Neuronal stem cell (in vitro differentiated cells): ENCODE data around the gene RASIP1.

ENCODE experiments used
- DNase-seq: peaks from one replicate; pipeline ENCODE4 v3.0.0-alpha.2; 2013; ENCODE audit warnings: low spot score
- H2AFZ ChIP-seq: one replicate; pipeline ENCODE4 v1.6.1; 2013; ENCODE audit warnings: mild to moderate bottlenecking, low read length, inconsistent platforms
- H2AK5ac ChIP-seq: 2 replicates; pipeline ENCODE4 v1.6.1; 2013; ENCODE audit warnings: low read depth, mild to moderate bottlenecking, inconsistent platforms, low read length, moderate library complexity, mixed read lengths
- H2BK120ac ChIP-seq: 2 replicates; pipeline ENCODE4 v1.6.1; 2013; ENCODE audit warnings: low read depth, mild to moderate bottlenecking, inconsistent platforms, low read length, moderate library complexity, mixed read lengths
- H2BK12ac ChIP-seq: one replicate; pipeline ENCODE4 v1.6.1; 2013; ENCODE audit warnings: low read length, inconsistent platforms
- H2BK15ac ChIP-seq: 2 replicates; pipeline ENCODE4 v1.6.1; 2013; ENCODE audit warnings: mild to moderate bottlenecking, low read length, inconsistent platforms, mixed read lengths
- H2BK5ac ChIP-seq: one replicate; pipeline ENCODE4 v1.6.1; 2013; ENCODE audit warnings: inconsistent platforms, mild to moderate bottlenecking, low read length, moderate library complexity
- H3K14ac ChIP-seq: one replicate; pipeline ENCODE4 v1.6.1; 2013; ENCODE audit warnings: low read length, inconsistent platforms
- H3K18ac ChIP-seq: 2 replicates; pipeline ENCODE4 v1.6.1; 2013; ENCODE audit warnings: low read length, inconsistent platforms
- H3K23ac ChIP-seq: 2 replicates; pipeline ENCODE4 v1.6.1; 2013; ENCODE audit warnings: low read depth, mild to moderate bottlenecking, mixed read lengths, low read length, inconsistent platforms; ENCODE audit not compliant: poor library complexity
- H3K27ac ChIP-seq: replicated peaks from 3 replicates; pipeline ENCODE4 v1.5.1; 2013; ENCODE audit warnings: low read length, inconsistent platforms
- H3K27me3 ChIP-seq, 3 experiments: 2 replicates each; pipeline ENCODE4 v1.6.1; 2013; ENCODE audit warnings: low read length in 3 of 3, mild to moderate bottlenecking in 2 of 3, inconsistent platforms in 1 of 3, low read depth in 1 of 3, mixed read lengths in 1 of 3, moderate library complexity in 1 of 3; ENCODE audit not compliant: control insufficient read depth in 3 of 3, insufficient read depth in 3 of 3
- H3K36me3 ChIP-seq, 2 donors: replicated peaks in 1 of 2; 2 replicates each; pipeline ENCODE4 v1.6.1; 2013; ENCODE audit warnings: low read length in 2 of 2; ENCODE audit not compliant: control insufficient read depth in 2 of 2, insufficient read depth in 2 of 2
- H3K4ac ChIP-seq: 2 replicates; pipeline ENCODE4 v1.6.1; 2013; ENCODE audit warnings: inconsistent platforms, mild to moderate bottlenecking, low read length, moderate library complexity
- H3K4me1 ChIP-seq, 2 donors: 1 replicate in 1 of 2; 2 replicates in 1 of 2; pipeline ENCODE4 v1.6.1; 2013; ENCODE audit warnings: low read length in 2 of 2, low read depth in 1 of 2; ENCODE audit not compliant: control insufficient read depth in 2 of 2, insufficient read depth in 1 of 2
- H3K4me2 ChIP-seq: one replicate; pipeline ENCODE4 v1.6.1; 2013; ENCODE audit warnings: mild to moderate bottlenecking, low read length, inconsistent platforms; ENCODE audit not compliant: insufficient read depth, poor library complexity, severe bottlenecking
- H3K4me3 ChIP-seq, 2 donors: 2 replicates each; pipeline ENCODE4 v1.5.1; 2013; ENCODE audit warnings: low read length in 2 of 2, mild to moderate bottlenecking in 2 of 2, inconsistent platforms in 1 of 2, moderate library complexity in 1 of 2
- H3K79me1 ChIP-seq: one replicate; pipeline ENCODE4 v1.6.1; 2013; ENCODE audit warnings: low read depth, mild to moderate bottlenecking, inconsistent platforms, low read length, moderate library complexity
- H3K9ac ChIP-seq: one replicate; pipeline ENCODE4 v1.6.1; 2013; ENCODE audit warnings: mild to moderate bottlenecking, low read depth, low read length, inconsistent platforms; ENCODE audit not compliant: poor library complexity
- H3K9me3 ChIP-seq, 2 donors: replicated peaks in 1 of 2; 2 replicates each; pipeline versions ENCODE3 to v1.6.1; 2013; ENCODE audit warnings: low read length in 2 of 2, mild to moderate bottlenecking in 2 of 2, inconsistent platforms in 1 of 2, low read depth in 1 of 2, mixed read lengths in 1 of 2, moderate library complexity in 1 of 2; ENCODE audit not compliant: control insufficient read depth in 2 of 2, insufficient read depth in 1 of 2
- H4K8ac ChIP-seq: one replicate; pipeline ENCODE4 v1.6.1; 2013; ENCODE audit warnings: low read depth, mild to moderate bottlenecking, inconsistent platforms, low read length, moderate library complexity
- H4K91ac ChIP-seq: one replicate; pipeline ENCODE4 v1.6.1; 2013; ENCODE audit warnings: low read length, low read depth, mild to moderate bottlenecking, inconsistent platforms; ENCODE audit not compliant: poor library complexity
- WGBS, 2 donors: extraction: QIAGEN DNeasy Blood & Tissue Kit; methylation state at CpG; one replicate each; pipeline ENCODE4 v1.1.7; 2013; ENCODE audit warnings: missing lambda C conversion rate in 2 of 2, mixed read lengths in 1 of 2; ENCODE audit not compliant: insufficient read length in 2 of 2, insufficient replicate concordance in 1 of 2; ENCODE audit errors: extremely low coverage in 2 of 2; 5-methylcytosine and 5-hydroxymethylcytosine counted together

The RASIP1 gene

GRCh38 chr19:48780631-48781391 is 40.4 kb upstream of the RASIP1 start:
- H3K14ac ChIP-seq: no peak overlapping the region
- no peak overlapping the region for H2AK5ac ChIP-seq
- no peak overlapping the region for H3K9ac ChIP-seq
- H2BK5ac ChIP-seq: no peak overlapping the region
- H3K23ac ChIP-seq: no peak overlapping the region
- H3K4me1 ChIP-seq: peaks cover 0 to 2% of the 10 kb centered on the region in 2 donors
- no peaks in the 10 kb centered on the region for H3K36me3 ChIP-seq
- H3K4ac ChIP-seq: no peak overlapping the region
- H3K9me3 ChIP-seq: no peaks in the 10 kb centered on the region
- H2BK15ac ChIP-seq: no peak overlapping the region
- no peak overlapping the region for H2BK120ac ChIP-seq
- no peak overlapping the region for H3K4me2 ChIP-seq
- no peak overlapping the region for H3K18ac ChIP-seq
- no CpG with 5 or more reads among the region's 14 CpGs for WGBS, 2 donors
- H4K91ac ChIP-seq: no peak overlapping the region
- no peak overlapping the region for H3K4me3 ChIP-seq
- peak overlapping the region; percentile 81 for H2AFZ ChIP-seq
- H3K27ac ChIP-seq: no peak overlapping the region
- no peak overlapping the region for H4K8ac ChIP-seq
- H2BK12ac ChIP-seq: no peak overlapping the region
- peaks cover 0 to 3% (median 0%) of the 10 kb centered on the region in 3 experiments for H3K27me3 ChIP-seq
- no peak for DNase-seq
- H3K79me1 ChIP-seq: no peaks in the 10 kb centered on the region

GRCh38 chr19:48779636-48780035 is 39.2 kb upstream of the RASIP1 start:
- no peak overlapping the region for H4K8ac ChIP-seq
- no peak overlapping the region for H3K9ac ChIP-seq
- H2BK15ac ChIP-seq: no peak overlapping the region
- peaks cover 0 to 3% (median 0%) of the 10 kb centered on the region in 3 experiments for H3K27me3 ChIP-seq
- no peak overlapping the region for H3K4me2 ChIP-seq
- no peaks in the 10 kb centered on the region for H3K36me3 ChIP-seq
- no peak for DNase-seq
- no peak overlapping the region for H3K4ac ChIP-seq
- H3K27ac ChIP-seq: no peak overlapping the region
- H2BK5ac ChIP-seq: no peak overlapping the region
- no peak overlapping the region for H4K91ac ChIP-seq
- no peak overlapping the region for H3K18ac ChIP-seq
- H2AK5ac ChIP-seq: no peak overlapping the region
- H2BK12ac ChIP-seq: no peak overlapping the region
- WGBS, 2 donors: no CpG with 5 or more reads among the region's 1 CpG
- H3K4me3 ChIP-seq: no peak overlapping the region
- no peak overlapping the region for H3K23ac ChIP-seq
- H3K79me1 ChIP-seq: no peaks in the 10 kb centered on the region
- H2AFZ ChIP-seq: no peak overlapping the region
- H3K14ac ChIP-seq: no peak overlapping the region
- no peak overlapping the region for H2BK120ac ChIP-seq
- H3K9me3 ChIP-seq: no peaks in the 10 kb centered on the region
- H3K4me1 ChIP-seq: peaks cover 0 to 2% of the 10 kb centered on the region in 2 donors

- H2BK120ac ChIP-seq: no peak overlapping the region
- no peaks in the 10 kb centered on the region for H3K79me1 ChIP-seq
- H2BK15ac ChIP-seq: no peak overlapping the region
- no peak overlapping the region for H3K4me3 ChIP-seq
- no peak overlapping the region for H3K4me2 ChIP-seq
- no CpG with 5 or more reads among the region's 12 CpGs for WGBS, 2 donors
- DNase-seq: no peak
- H2AFZ ChIP-seq: no peak overlapping the region
- H3K27me3 ChIP-seq: peaks cover 0 to 3% (median 0%) of the 10 kb centered on the region in 3 experiments
- no peaks in the 10 kb centered on the region for H3K9me3 ChIP-seq
- H3K27ac ChIP-seq: no peak overlapping the region
- H3K9ac ChIP-seq: no peak overlapping the region
- H4K91ac ChIP-seq: no peak overlapping the region
- no peak overlapping the region for H2BK5ac ChIP-seq
- no peaks in the 10 kb centered on the region for H3K36me3 ChIP-seq
- no peak overlapping the region for H2AK5ac ChIP-seq
- peaks cover 0 to 2% of the 10 kb centered on the region in 2 donors for H3K4me1 ChIP-seq
- H2BK12ac ChIP-seq: no peak overlapping the region
- no peak overlapping the region for H3K23ac ChIP-seq
- H3K14ac ChIP-seq: no peak overlapping the region
- no peak overlapping the region for H3K4ac ChIP-seq
- H4K8ac ChIP-seq: no peak overlapping the region
- no peak overlapping the region for H3K18ac ChIP-seq
Observed at GRCh38 chr19:48777720-48778119, 37.3 kb upstream of the RASIP1 start.

GRCh38 chr19:48777139-48777538 is 36.7 kb upstream of the RASIP1 start:
- H2BK15ac ChIP-seq: no peak overlapping the region
- H3K4me3 ChIP-seq: no peak overlapping the region
- no peak overlapping the region for H3K14ac ChIP-seq
- no peak overlapping the region for H3K23ac ChIP-seq
- H3K4me2 ChIP-seq: no peak overlapping the region
- H3K4me1 ChIP-seq: peaks cover 0 to 2% of the 10 kb centered on the region in 2 donors
- no peak overlapping the region for H4K8ac ChIP-seq
- WGBS, 2 donors: no CpG with 5 or more reads among the region's 5 CpGs
- no peak overlapping the region for H2AK5ac ChIP-seq
- no peak for DNase-seq
- no peak overlapping the region for H4K91ac ChIP-seq
- no peaks in the 10 kb centered on the region for H3K9me3 ChIP-seq
- H3K27ac ChIP-seq: no peak overlapping the region
- no peak overlapping the region for H2AFZ ChIP-seq
- no peak overlapping the region for H3K4ac ChIP-seq
- no peak overlapping the region for H2BK120ac ChIP-seq
- H2BK5ac ChIP-seq: no peak overlapping the region
- no peak overlapping the region for H3K18ac ChIP-seq
- no peak overlapping the region for H2BK12ac ChIP-seq
- no peak overlapping the region for H3K9ac ChIP-seq
- peaks cover 0 to 3% (median 0%) of the 10 kb centered on the region in 3 experiments for H3K27me3 ChIP-seq
- no peaks in the 10 kb centered on the region for H3K36me3 ChIP-seq
- H3K79me1 ChIP-seq: no peaks in the 10 kb centered on the region
